22Rv1 (cell line): ENCODE data around the gene WDTC1.

Experiments
- H3K27ac ChIP-seq: fragments of 450-650 bp; 2 replicates; pipeline ENCODE4 v1.5.1; 2017
- ZFX ChIP-seq: fragments of 450-650 bp; IDR thresholded peaks from 2 replicates; pipeline ENCODE4 v1.6.1; 2017; ENCODE audit warnings: antibody characterized with exemption, borderline replicate concordance
- TF ChIP-seq, protein P1 (sequence below): fragments of 450-650 bp; IDR thresholded peaks from 2 replicates; pipeline ENCODE4 v1.5.1; 2017; ENCODE audit warnings: mild to moderate bottlenecking

WDTC1 gene

DNA sequence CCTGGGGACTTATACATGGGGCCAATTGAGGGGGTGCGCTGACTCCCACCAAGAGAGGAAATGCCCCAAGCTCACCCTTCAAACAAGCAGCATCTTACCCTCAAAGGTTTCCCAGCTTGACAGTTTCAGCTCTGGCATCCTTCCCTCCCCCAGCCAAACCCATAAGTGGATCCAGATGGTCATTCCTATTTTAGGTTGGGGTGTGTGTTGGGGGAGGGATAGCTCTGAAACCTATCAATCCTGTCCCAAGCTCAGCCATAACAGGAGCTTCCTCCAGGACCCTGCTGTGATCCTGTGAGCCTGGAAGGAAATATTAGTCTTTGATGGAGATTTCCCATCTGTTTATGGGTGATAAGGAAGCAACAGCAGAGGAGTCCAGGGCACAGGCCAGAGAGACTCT lies 84.2 kb downstream of the WDTC1 start:
- TF ChIP-seq, protein P1, sequence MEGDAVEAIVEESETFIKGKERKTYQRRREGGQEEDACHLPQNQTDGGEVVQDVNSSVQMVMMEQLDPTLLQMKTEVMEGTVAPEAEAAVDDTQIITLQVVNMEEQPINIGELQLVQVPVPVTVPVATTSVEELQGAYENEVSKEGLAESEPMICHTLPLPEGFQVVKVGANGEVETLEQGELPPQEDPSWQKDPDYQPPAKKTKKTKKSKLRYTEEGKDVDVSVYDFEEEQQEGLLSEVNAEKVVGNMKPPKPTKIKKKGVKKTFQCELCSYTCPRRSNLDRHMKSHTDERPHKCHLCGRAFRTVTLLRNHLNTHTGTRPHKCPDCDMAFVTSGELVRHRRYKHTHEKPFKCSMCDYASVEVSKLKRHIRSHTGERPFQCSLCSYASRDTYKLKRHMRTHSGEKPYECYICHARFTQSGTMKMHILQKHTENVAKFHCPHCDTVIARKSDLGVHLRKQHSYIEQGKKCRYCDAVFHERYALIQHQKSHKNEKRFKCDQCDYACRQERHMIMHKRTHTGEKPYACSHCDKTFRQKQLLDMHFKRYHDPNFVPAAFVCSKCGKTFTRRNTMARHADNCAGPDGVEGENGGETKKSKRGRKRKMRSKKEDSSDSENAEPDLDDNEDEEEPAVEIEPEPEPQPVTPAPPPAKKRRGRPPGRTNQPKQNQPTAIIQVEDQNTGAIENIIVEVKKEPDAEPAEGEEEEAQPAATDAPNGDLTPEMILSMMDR = no peak
- no peak for TF ChIP-seq ZFX
- no peak overlapping the region for H3K27ac ChIP-seq

DNA sequence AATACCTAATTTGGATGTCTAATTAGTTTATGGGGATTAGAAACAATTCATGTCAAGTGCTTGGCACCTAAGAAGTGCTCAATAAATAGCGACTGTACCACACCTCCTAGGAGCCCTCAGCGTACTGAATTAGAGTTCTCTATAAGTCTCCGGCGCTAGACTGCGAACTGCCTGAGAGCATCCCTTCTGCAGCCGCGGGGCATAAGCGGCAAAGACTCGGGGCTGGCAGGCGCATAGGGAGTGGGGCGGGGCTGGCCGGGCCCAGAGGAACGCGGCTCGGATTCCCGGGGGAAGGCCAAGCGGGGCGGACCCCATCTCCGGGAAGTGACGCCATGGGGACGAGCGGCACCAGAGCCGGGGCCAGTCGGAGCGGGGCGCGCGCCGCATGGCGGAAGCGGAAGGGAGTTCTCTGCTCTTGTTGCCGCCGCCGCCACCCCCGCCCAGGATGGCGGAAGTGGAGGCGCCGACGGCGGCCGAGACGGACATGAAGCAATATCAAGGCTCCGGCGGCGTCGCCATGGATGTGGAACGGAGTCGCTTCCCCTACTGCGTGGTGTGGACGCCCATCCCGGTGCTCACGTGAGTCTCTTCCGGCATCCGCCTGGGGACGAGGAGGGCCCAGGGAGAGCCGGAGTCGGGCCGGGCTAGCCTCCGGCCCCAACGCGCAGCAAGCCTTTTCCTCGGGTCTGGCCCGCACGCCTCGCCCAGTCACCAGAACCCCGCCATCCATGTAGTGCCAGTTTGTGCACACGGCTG lies 87.6 kb downstream of the WDTC1 start, which contains the start of gene TMEM222:
TSS of gene TMEM222 (plus strand) at position 351 of the 756 bp plus-strand sequence. CDS start at position 386, 35 bp downstream.
- no peak for TF ChIP-seq ZFX
- TF ChIP-seq, protein P1 = no peak
- H3K27ac ChIP-seq = peak within 1 kb of the TSS; percentile 88

- H3K27ac ChIP-seq = peak overlapping the region; percentile 88
Measured at GRCh38 chr1:27322569-27323240, 88.3 kb downstream of the WDTC1 start.

DNA sequence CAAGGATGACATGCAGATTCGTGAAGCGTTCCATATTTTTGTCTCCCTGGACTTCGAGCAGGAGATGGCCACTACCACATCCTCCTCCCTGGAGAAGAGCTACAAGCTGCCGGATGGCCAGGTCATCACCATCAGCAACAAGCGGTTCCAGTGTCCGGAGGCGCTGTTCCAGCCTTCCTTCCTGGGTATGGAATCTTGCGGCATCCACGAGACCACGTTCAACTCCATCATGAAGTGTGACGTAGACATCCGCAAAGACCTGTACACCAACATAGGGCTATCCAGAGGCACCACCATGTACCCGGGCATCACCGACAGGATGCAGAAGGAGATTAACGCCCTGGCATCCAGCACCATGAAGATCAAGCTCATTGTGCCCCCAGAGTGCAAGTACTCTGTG lies 90.9 kb downstream of the WDTC1 start:
- H3K27ac ChIP-seq = no peak overlapping the region
- TF ChIP-seq, protein P1 = no peak
- TF ChIP-seq ZFX = no peak

More at GRCh38 chr1:27322569-27323240, 88.3 kb downstream of the WDTC1 start:
- TF ChIP-seq, protein P1 = no peak
- no peak for TF ChIP-seq ZFX

DNA sequence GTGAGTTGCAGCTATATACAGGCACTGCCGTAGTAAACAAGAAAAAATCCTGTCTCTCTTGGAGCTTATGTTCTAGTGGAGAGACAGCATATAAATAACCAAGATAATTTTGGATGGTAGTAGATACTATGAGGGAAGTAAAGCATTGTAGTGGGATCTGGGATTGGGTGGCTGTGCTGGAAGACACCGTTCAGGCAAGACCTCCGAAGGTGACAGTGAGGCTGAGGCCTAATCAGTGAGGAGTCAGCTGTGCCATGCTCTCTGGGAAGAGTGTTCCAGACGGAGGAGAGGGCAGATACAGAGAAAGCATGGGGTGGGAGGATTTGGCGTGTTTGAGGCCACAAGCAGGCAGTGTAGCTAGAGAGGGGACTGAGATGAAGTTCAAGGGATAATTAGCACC lies 93.5 kb downstream of the WDTC1 start:
- no peak overlapping the region for H3K27ac ChIP-seq
- TF ChIP-seq ZFX = no peak
- TF ChIP-seq, protein P1 = no peak

- TF ChIP-seq, protein P1 = no peak
- TF ChIP-seq ZFX = no peak
- no peak overlapping the region for H3K27ac ChIP-seq
Measured at GRCh38 chr1:27330786-27331185, 96.4 kb downstream of the WDTC1 start.

GRCh38 chr1:27331426-27331825 lies 97.0 kb downstream of the WDTC1 start:
- TF ChIP-seq ZFX = no peak
- TF ChIP-seq, protein P1 = no peak
- no peak overlapping the region for H3K27ac ChIP-seq
